Measurements from ENCODE around the gene RABGAP1.
A peak's percentile ranks its signal among the peaks of the same experiment; 100 is the strongest.

RABGAP1 gene

GRCh38 chr9:122929796-122930354 lies 10.9 kb upstream of the RABGAP1 start:
- Histone ChIP-seq H3K27ac (replicated peaks) (no peak overlapping the region), H3K27me3 (ENCODE audit: insufficient read depth, poor library complexity, severe bottlenecking) (no peaks in the 10 kb centered on the region), H3K4me3 (replicated peaks; ENCODE audit: insufficient read depth, low read length) (no peak overlapping the region)
- DNase-seq (ENCODE audit: low read depth in 1 of 2, low spot score in 1 of 2): no peak
- no peak for TF ChIP-seq GABPA (IDR thresholded peaks at IDR 0.05; ENCODE audit: low read depth)
- TF ChIP-seq CTCF (IDR thresholded peaks at IDR 0.05; ENCODE audit: insufficient read depth, low read length): no peak
- TF ChIP-seq REST (IDR thresholded peaks at IDR 0.05; ENCODE audit: insufficient replicate concordance, low read depth): peak; percentile 84
- no peak for TF ChIP-seq POLR2AphosphoS5 (IDR thresholded peaks at IDR 0.05; ENCODE audit: low read depth)
- TF ChIP-seq SPI1 (IDR thresholded peaks at IDR 0.05; ENCODE audit: borderline replicate concordance, low read depth): peak; percentile 60; the same call in 1 of the 2 replicates

DNA sequence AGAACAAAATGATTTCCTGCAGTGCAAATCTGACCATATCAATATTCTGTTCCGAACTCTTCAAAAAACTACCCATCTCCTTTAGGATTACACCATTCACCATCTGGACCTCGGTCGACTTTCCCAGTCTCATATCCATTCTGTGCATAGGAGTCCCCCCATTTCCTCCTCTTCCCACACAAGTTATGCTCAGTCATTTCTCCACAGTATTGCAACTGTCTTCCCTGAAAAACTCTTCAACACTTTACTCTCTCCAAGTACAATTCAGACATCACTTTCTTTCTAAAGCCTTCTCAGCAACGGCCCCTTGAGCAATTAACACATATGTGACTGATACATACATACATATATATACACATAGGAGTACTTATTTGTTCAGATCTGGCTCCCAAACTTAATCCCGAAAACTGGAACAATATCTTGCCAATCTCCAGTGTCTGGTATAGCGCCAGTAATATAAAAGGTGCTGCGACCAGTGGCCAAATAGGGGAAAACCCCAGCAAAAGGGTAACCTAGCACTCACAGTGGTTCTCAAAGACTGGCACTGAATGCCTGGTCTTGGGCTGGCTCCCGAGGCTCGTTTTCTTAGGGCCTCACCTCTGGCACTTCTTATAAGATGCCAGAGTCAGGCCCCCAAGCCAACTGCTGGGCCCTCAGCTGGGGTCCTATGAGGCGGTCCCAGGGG lies 10.1 kb upstream of the RABGAP1 start:
- Histone ChIP-seq H3K27me3 (ENCODE audit: insufficient read depth, poor library complexity, severe bottlenecking) (no peaks in the 10 kb centered on the region), H3K4me3 (replicated peaks; ENCODE audit: insufficient read depth, low read length) (peak overlapping the region; percentile 94), H3K27ac (replicated peaks) (peak overlapping the region; percentile 82)
- no peak for TF ChIP-seq SPI1 (IDR thresholded peaks at IDR 0.05; ENCODE audit: borderline replicate concordance, low read depth)
- TF ChIP-seq CTCF (IDR thresholded peaks at IDR 0.05; ENCODE audit: insufficient read depth, low read length): no peak
- no peak for TF ChIP-seq REST (IDR thresholded peaks at IDR 0.05; ENCODE audit: insufficient replicate concordance, low read depth)
- TF ChIP-seq GABPA (IDR thresholded peaks at IDR 0.05; ENCODE audit: low read depth): no peak
- no peak for TF ChIP-seq POLR2AphosphoS5 (IDR thresholded peaks at IDR 0.05; ENCODE audit: low read depth)
- DNase-seq (ENCODE audit: low read depth in 1 of 2, low spot score in 1 of 2): peak in 1 of 2 experiments; percentile 27

DNA sequence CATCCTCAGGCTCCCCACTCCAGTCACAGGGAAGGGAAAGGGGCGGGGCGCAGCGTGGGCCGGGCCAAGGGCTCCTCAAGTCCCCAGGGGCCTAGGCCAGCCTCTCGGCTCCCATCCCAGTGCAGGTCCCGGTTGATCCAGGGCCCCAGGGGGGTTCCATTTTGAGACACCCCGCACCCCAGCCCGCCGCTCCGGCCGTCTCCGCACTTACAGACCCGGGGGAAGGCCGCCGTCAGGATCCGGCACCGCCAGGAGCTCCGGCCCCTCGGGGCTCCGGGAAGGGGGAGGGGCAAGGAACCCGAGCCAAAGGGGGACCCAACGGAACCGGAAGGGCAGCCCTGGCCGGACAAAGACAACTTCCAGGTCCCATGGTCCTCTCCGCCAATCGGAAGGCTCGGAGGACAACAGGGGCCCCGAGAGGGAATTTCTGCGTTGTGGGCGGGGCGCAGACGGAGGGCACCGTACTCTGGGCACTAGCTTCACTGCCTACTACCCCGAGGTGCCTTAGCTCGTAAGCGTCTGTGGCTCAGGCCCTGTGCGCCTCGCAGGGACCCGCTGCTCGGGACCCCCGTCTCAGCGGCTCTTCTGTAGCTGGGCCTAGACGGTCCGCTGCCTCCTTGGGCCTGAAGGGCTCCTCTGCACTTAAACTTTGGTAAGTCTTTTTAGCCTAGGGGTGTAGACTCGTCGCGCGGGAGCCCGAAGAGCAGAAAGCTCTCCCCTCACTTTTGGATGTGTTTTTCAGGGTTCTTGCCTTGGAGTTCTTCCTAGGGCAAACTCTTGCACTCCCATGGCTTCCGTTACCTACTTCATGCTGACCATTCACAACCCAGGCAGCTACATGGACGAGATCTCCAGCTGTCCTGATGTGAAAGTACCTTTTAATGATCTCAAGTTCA lies 9.3 kb upstream of the RABGAP1 start, which contains the start of gene ZBTB26:
Gene ZBTB26, minus strand, starts transcription at position 287 of the 896 bp plus-strand sequence. CDS start 11,578 bp downstream, outside the sequence.
- H3K4me3 ChIP-seq (replicated peaks; ENCODE audit: insufficient read depth, low read length): peak within 1 kb of the TSS; percentile 94
- DNase-seq (ENCODE audit: low read depth in 1 of 2, low spot score in 1 of 2): peak; percentile 89 to 96
- H3K27me3 ChIP-seq (ENCODE audit: insufficient read depth, poor library complexity, severe bottlenecking): no peaks in the 10 kb centered on the region
- TF ChIP-seq GABPA (IDR thresholded peaks at IDR 0.05; ENCODE audit: low read depth): peak; percentile 96
- no peak for TF ChIP-seq CTCF (IDR thresholded peaks at IDR 0.05; ENCODE audit: insufficient read depth, low read length)
- no peak; the same call in 1 of the 2 replicates for TF ChIP-seq SPI1 (IDR thresholded peaks at IDR 0.05; ENCODE audit: borderline replicate concordance, low read depth)
- TF ChIP-seq POLR2AphosphoS5 (IDR thresholded peaks at IDR 0.05; ENCODE audit: low read depth): peak; percentile 75
- TF ChIP-seq REST (IDR thresholded peaks at IDR 0.05; ENCODE audit: insufficient replicate concordance, low read depth): no peak
- H3K27ac ChIP-seq (replicated peaks): peak within 1 kb of the TSS; percentile 82

All from HL-60 (cell line).